H4 (cell line): ENCODE data around the gene CALR3. TPM values are rescaled to one million over a fixed set of nuclear protein-coding genes. Genes with fewer than 3 reads are reported as not detected.
A peak's percentile ranks its signal among the peaks of the same experiment; 100 is the strongest.
"Not testable (repeated sequence)": the region's sequence is repeated elsewhere in the genome, so short reads cannot be mapped to it uniquely, and the experiment has no call there.

Experiments used
- DNase-seq: peaks from one replicate; pipeline ENCODE4 v3.0.0-alpha.2; 2015; ENCODE audit warnings: low spot score
- total RNA-seq: library from RNA; depleted of rRNA; stranded (reverse); fragments of >200 nt; shearing (Covaris generic); gene quantifications from 2 replicates; pipeline ENCODE4 v1.2.3, GENCODE V29; 2014; rRNA removed

CALR3 gene
- total RNA-seq, result 0.08 and 0.47 TPM in 2 replicates

- peak; percentile 99 for DNase-seq
These were observed at the start of gene CALR3, which contains the start of gene C19orf44 for GRCh38 chr19:16495982-16496612. Gene CALR3, minus strand, starts transcription at chr19:16496167. Its CDS starts 38 bp downstream, at chr19:16496129. Gene C19orf44, plus strand, starts transcription at chr19:16496394. Its CDS starts 4,399 bp downstream, at chr19:16500793.

DNA sequence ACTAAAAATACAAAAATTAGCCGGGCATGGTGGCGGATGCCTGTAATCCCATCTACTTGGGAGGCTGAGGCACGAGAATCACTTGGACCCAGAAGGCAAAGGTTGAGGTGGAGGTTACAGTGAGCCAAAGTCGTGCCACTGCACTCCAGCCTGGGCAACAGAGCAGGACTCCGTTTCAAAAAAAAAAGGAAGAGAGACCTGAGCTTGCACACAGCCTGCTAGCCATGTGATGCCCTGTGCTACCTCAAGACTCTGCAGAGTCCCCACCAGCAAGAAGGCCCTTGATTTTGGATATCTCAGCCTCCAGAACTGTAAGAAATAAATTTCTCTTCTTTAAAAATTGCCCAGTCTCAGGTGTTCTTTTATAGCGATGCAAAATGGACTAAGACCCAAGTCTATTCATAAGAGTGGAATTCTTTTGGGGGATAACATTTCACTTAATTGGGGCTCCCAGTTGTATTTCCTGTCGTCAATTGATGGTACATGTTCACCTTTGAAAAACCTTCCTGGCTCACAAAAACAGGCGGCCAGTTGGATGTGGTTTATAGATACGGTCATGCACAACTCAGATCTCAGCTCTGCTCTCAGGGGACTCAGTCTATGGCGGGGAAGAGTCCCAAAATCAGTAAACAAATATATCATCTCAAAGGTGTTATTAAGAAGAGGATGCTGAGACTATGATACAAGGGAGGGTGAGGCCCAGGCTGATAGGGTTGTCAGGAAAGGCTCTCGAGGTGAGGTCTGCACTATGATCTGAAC is 48.7 kb upstream of the CALR3 start:
- no peak for DNase-seq

GRCh38 chr19:16543734-16544133 is 47.8 kb upstream of the CALR3 start:
- not testable (repeated sequence) for DNase-seq

DNA sequence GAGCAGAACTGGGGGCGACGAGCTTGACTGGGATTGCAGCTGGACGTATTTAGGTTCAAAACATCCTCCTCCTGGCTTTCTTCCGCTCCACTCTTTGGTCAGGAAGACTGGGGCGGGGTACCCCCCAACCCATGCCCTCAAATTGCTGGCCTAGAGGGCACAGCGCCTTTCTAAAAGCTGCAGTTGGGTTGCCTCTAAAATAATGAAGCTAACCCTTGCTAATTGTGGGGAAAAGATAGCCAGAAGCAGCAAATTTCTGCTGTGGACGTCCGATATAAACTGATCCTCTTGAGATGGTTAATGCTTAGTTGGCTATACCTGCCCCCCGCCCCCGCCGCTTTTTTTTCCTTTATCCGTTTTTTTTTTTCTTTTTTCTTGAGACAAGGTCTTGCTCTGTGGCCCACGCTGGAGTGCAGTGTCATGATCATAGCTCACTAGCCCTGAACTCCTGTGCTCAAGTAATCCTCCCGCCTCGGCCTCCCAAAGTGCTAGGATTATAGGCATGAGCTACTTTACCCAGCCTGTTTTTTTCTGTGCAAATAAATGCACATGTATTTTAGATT is 47.0 kb upstream of the CALR3 start:
- no peak for DNase-seq

- DNase-seq, result peak; percentile 92
These were observed 46.3 kb upstream of the CALR3 start, which contains the start of gene CHERP for GRCh38 chr19:16542045-16542909. Gene CHERP, minus strand, starts transcription at chr19:16542437. Its CDS starts 59 bp downstream, at chr19:16542378.

DNA sequence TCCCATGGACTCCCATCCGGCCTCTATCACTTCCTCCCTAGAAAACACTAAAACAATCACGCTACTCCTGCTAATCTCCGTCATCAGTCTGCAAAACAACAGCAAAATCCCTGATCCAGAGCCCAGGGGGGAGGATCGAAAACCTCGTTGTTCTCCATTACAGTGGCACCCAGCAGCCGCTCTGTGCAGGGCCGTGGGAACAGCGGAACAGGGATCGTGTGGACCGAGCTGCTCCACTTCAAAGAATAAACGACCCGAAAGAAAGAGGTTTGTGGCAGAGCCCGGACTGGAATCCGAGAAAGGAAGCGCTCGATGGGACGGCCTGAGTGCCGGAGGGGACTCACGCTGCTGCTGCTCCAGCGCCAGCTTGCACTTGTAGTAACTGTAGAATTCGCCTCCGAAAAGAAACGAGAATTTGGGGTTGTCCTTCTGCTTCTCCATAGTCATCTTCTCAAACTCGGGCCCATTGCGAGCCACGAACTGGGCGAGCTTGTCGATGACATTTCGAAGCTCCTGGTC is 45.6 kb upstream of the CALR3 start:
- DNase-seq, result no peak

DNA sequence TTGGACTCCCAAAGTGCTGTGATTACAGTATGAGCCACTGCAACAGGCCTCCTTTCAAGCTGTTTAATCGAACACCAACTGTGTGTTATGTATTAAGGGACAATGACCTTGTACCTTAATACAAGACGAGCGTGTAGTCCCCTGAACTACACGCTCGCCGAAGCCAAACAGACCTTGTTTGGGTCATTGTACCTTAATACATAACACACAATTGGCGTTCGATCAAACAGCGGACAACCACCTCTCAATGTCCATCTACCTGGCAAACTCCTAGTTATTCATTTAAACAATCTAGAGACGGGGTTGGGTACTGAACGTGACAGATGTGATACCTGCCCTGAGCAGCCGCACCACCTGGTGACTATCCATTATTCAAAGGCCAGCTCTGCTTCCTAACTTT is 45.0 kb upstream of the CALR3 start:
- DNase-seq, result no peak

DNA sequence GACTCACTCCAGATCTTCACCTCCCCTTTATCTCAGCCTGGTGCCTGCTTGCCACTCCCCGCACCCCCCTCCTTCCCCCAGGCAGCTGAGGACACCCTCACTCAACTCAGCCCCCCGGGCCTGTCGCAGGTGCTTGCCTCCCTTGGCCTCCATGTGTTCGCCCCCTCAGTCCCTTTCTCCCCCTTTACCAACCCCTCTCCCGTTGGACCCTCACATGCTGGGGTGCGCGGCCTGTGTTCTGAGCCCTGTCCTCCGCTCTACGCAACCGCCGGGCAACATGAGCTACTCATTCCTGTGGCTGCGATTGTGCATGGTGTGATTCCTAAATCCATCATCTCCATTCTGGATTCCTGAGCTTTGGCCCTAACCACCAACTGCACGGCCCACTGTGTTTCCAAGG is 41.1 kb upstream of the CALR3 start:
- DNase-seq, result no peak

DNA sequence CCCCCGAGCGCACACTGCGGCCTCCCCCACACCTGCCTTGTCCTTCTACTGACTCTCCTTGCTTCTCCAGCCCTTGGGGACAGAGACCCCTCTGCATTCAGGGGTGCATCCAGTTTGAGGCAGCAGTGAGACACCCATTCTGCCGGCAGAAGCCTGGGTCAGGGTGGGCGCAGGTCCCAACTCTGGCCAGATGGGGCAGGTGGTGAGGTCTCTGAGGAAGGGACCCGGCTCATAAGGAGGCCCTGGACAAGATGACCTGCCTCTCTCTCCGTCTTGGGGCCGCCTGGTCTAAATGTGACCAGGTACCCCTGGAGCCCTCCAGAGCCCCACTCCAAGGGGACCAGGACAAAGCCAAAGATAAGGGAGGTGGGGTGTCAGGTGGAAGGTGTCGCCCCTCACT is 40.2 kb upstream of the CALR3 start:
- no peak for DNase-seq

DNA sequence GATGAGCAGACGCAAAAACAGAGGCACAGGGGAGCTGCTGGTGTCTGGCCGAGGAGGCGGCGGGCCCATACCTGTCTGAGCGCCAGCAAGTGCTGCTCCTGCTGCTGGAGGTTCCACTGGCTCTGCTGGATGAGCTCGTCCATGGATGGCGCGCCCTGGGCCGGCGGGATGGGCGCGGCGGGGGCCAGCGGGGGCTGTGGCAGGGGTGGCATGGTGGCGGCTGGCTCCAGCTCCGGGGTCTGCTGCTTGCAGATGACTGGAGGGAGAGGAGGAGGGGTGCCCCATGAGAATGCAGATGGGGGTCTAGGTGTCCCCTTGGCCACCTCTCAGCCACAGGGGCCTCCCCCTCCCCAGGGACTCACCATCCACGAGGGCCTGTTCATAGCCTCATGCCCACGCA is 39.4 kb upstream of the CALR3 start:
- DNase-seq, result no peak

GRCh38 chr19:16532440-16533234 is 36.7 kb upstream of the CALR3 start:
- no peak for DNase-seq

GRCh38 chr19:16531380-16531669 is 35.4 kb upstream of the CALR3 start:
- DNase-seq, result no peak

- no peak for DNase-seq
These were observed 34.8 kb upstream of the CALR3 start for GRCh38 chr19:16530540-16531379.

DNA sequence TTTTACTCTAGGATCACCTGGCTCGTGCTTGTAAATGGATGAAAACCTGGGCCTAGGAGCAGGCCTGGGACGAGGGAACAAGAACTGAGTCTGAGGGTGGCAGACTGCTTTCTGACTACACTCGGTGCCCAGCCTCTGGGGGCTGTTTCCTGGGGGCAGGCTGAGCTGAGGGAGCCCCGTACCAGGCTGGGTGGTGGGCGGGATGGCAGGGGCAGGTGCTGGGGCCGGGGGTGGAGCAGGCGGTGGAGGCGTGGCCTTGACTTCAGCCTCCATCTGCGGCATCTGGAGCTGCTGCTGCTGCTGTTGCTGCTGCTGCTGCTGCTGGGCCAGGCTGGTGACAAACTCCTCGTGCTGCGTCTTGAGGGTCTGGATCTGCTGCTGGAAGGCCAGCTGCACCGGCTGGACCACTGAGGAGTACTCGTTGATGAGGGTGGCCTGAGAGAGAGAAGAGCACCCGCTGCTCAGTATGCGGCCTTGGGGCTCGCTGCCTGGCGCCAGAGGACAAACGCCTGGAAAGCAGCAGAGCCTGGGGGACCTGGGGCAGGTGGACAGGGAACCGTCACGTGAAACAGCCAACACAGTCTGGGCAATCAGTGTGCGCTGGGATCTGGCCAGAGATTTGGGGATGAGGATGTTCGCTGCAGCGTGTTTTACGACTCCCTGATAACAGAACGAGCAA is 33.6 kb upstream of the CALR3 start:
- DNase-seq, result no peak

GRCh38 chr19:16527971-16528521 is 32.1 kb upstream of the CALR3 start:
- no peak for DNase-seq

DNA sequence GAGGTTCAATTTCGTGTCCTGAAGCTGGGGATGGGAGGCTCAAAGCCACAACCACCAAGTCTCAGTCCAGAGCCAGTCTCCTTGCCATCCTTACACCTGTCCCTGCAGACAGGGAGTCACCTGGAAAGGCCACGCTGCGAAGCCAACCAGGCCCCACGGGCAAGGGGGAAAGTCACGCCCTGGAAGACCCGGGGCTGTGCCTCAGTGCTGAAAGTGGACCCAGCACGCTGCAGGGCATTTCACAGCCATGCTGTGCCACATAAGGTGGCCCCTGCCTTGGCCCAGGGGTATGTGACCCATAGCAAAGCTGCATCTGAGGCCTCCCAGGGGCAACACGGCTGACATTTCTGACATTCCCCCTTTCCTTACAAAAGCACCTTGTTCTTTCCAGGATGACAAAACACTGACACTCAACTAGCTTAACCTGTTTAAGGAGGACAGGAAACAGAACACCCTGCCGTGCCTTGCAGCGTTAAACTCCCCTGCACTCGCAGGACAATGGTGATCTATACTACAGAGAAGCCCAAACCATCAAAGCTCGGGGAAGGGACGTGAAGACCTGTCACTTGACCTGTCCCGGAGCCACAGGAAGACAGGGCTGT is 31.5 kb upstream of the CALR3 start:
- DNase-seq, result no peak

DNA sequence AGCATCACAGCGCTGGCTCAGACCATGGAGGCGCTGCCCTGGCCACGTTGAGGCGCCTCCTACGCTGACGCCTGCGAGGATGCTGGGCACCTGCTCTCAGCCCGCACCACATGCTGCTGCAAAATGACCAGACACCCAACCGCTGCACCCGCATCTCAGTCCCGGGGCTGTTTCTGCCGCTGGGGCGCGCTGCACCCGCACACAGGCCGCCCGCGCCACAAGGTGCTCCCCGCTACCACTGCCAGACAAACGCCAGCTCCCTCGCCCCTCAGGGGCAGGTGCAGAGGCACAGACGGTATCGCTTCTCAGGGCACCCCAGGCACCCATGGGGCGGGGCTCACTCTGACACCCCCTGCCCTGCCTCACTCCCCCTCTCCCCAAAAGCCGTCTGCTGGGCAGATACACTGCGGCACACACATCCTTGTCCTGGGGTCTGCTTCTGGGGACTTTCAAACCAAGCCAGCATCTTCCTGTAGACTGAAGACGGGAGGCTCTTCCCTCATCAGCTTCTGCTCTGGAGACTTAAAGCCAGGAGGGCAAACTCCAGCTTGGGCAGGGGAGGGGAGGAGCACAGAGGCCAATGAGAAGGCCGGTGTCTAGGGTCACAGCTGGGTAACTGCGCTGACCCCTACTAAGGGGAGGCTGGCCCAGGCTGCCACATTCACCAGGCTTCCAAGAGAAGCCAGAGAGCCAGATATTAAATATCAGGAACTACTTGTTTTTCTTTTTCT is 29.9 kb upstream of the CALR3 start:
- no peak for DNase-seq
